CD14-positive monocyte (primary cell): Measurements from ENCODE around the gene SECISBP2. TPM values are rescaled to one million over a fixed set of nuclear protein-coding genes. Genes with fewer than 3 reads are reported as not detected.

ENCODE experiments used
- DNase-seq, 3 donors: peaks; one replicate each; pipeline ENCODE4 v3.0.0-alpha.2; 2011 to 2022
- H2AFZ ChIP-seq: 2 replicates; pipeline ENCODE4 v1.6.0; 2012; ENCODE audit warnings: mild to moderate bottlenecking, low read depth, low read length, inconsistent platforms; ENCODE audit not compliant: insufficient read depth, poor library complexity, severe bottlenecking
- H3K27ac ChIP-seq, 2 donors: 1 replicate in 1 of 2; 2 replicates in 1 of 2; pipeline ENCODE4 v1.5.1; 2012 to 2013; ENCODE audit warnings: low read length in 2 of 2, control low read depth in 1 of 2, inconsistent platforms in 1 of 2, low read depth in 1 of 2, mild to moderate bottlenecking in 1 of 2
- H3K27me3 ChIP-seq, 2 donors: one replicate each; pipeline versions ENCODE4 v1.6.0 to v1.6.1; 2011 to 2013; ENCODE audit warnings: low read length in 2 of 2; ENCODE audit not compliant: control insufficient read depth in 2 of 2, insufficient read depth in 2 of 2
- H3K36me3 ChIP-seq, 2 donors: replicated peaks in 1 of 2; 1 replicate in 1 of 2; 2 replicates in 1 of 2; pipeline versions ENCODE4 v1.5.1 to v1.6.1; 2012 to 2013; ENCODE audit warnings: low read length in 2 of 2, control low read depth in 1 of 2, inconsistent platforms in 1 of 2, mild to moderate bottlenecking in 1 of 2; ENCODE audit not compliant: insufficient read depth in 2 of 2, control insufficient read depth in 1 of 2
- H3K4me1 ChIP-seq, 2 donors: 1 replicate in 1 of 2; 2 replicates in 1 of 2; pipeline versions ENCODE4 v1.5.1 to v1.6.1; 2012 to 2013; ENCODE audit warnings: low read length in 2 of 2, control low read depth in 1 of 2, inconsistent platforms in 1 of 2, mild to moderate bottlenecking in 1 of 2, moderate library complexity in 1 of 2; ENCODE audit not compliant: insufficient read depth in 2 of 2, control insufficient read depth in 1 of 2
- H3K4me2 ChIP-seq: replicated peaks from 2 replicates; pipeline ENCODE3; 2012; ENCODE audit warnings: low read length, moderate library complexity, mild to moderate bottlenecking; ENCODE audit not compliant: poor library complexity, severe bottlenecking; ENCODE audit errors: extremely low read depth
- H3K4me3 ChIP-seq, 3 experiments: fragments of 200-600 bp in 1 of 3; sonication (generic) in 1 of 3; replicated peaks in 1 of 3; 1 replicate in 2 of 3; 2 replicates in 1 of 3; pipeline ENCODE4 v1.5.1; 2011 to 2013; ENCODE audit warnings: low read length in 3 of 3, mild to moderate bottlenecking in 3 of 3, control low read depth in 2 of 3, low read depth in 2 of 3, inconsistent platforms in 1 of 3, moderate library complexity in 1 of 3
- H3K79me2 ChIP-seq: 2 replicates; pipeline ENCODE4 v1.6.0; 2012; ENCODE audit warnings: mild to moderate bottlenecking, control low read depth, inconsistent platforms, low read length, moderate library complexity; ENCODE audit not compliant: insufficient read depth
- H3K9ac ChIP-seq: 2 replicates; pipeline ENCODE4 v1.6.0; 2017; ENCODE audit warnings: low read length, mild to moderate bottlenecking; ENCODE audit not compliant: insufficient read depth, poor library complexity, severe bottlenecking
- H3K9me3 ChIP-seq, 2 donors: replicated peaks in 1 of 2; 1 replicate in 1 of 2; 2 replicates in 1 of 2; pipeline versions ENCODE4 v1.5.1 to v1.6.1; 2012 to 2013; ENCODE audit warnings: low read length in 2 of 2, control low read depth in 1 of 2; ENCODE audit not compliant: control insufficient read depth in 1 of 2, insufficient read depth in 1 of 2
- H4K20me1 ChIP-seq: 2 replicates; pipeline ENCODE4 v1.6.0; 2012; ENCODE audit warnings: mild to moderate bottlenecking, low read length, control low read depth, moderate library complexity; ENCODE audit not compliant: insufficient read depth
- H3K27ac Mint-ChIP-seq, 7 donors: one replicate each; pipeline ENCODE4 v1.8.0; 2020; ENCODE audit warnings: mild to moderate bottlenecking in 7 of 7, mixed read lengths in 7 of 7, moderate library complexity in 6 of 7, inconsistent platforms in 2 of 7
- H3K27me3 Mint-ChIP-seq, 3 donors: one replicate each; pipeline ENCODE4 v1.8.0; 2021 to 2022; ENCODE audit warnings: low read depth in 3 of 3, mild to moderate bottlenecking in 3 of 3, mixed read lengths in 3 of 3, moderate library complexity in 3 of 3, inconsistent platforms in 1 of 3
- H3K36me3 Mint-ChIP-seq, 2 donors: one replicate each; pipeline ENCODE4 v1.8.0; 2020; ENCODE audit warnings: mixed read lengths in 2 of 2, inconsistent platforms in 1 of 2, mild to moderate bottlenecking in 1 of 2
- H3K4me1 Mint-ChIP-seq: one replicate; pipeline ENCODE4 v1.8.0; 2020; ENCODE audit warnings: mild to moderate bottlenecking, mixed read lengths
- H3K4me3 Mint-ChIP-seq, 2 donors: one replicate each; pipeline ENCODE4 v1.8.0; 2020; ENCODE audit warnings: mild to moderate bottlenecking in 2 of 2, mixed read lengths in 2 of 2, moderate library complexity in 1 of 2
- H3K9me3 Mint-ChIP-seq, 7 donors: one replicate each; pipeline ENCODE4 v1.8.0; 2020 to 2022; ENCODE audit warnings: mixed read lengths in 7 of 7, mild to moderate bottlenecking in 6 of 7, moderate library complexity in 6 of 7, inconsistent platforms in 2 of 7
- CTCF ChIP-seq: fragments of 200-600 bp; IDR thresholded peaks from one replicate; pipeline ENCODE4 v1.8.0; 2022; ENCODE audit warnings: antibody characterized with exemption, mild to moderate bottlenecking
- WGBS: methylation state at CpG from one replicate; pipeline ENCODE4 v1.1.5; 2013; ENCODE audit warnings: missing lambda C conversion rate; ENCODE audit not compliant: insufficient coverage; 5-methylcytosine and 5-hydroxymethylcytosine counted together
- intact Hi-C, 2 donors: fragments of 100-400 bp; cut with micrococcal nuclease; formaldehyde crosslinking; loops; one replicate each; pipeline versions ENCODE4 v1.15.0 to v1.15.1; 2023
- polyA plus RNA-seq, 3 donors: library from polyadenylated mRNA; depleted of rRNA in 1 of 3; unstranded in 2 of 3; stranded (reverse) in 1 of 3; fragments of 300-500 nt in 2 of 3; fragments of >200 nt in 1 of 3; fragmentation: Illumina TruSeq in 2 of 3; gene quantifications; 1 replicate in 2 of 3; 2 replicates in 1 of 3; pipeline ENCODE4 v1.2.3, GENCODE V29; 2012 to 2021

Gene SECISBP2
- polyA plus RNA-seq, 3 donors, result 8.6 to 51.4 (median 9.8) TPM

- H3K36me3 ChIP-seq, result peaks cover 89 to 100% of the 10 kb centered on the region in 2 donors
Measured at GRCh38 chr9:89345476-89345875, 27.2 kb downstream of the SECISBP2 start.

GRCh38 chr9:89346696-89347095 lies 28.4 kb downstream of the SECISBP2 start:
- Mint-ChIP-seq H3K36me3 (peaks cover 96 to 99% of the 10 kb centered on the region in 2 donors), H3K27me3 (no peaks in the 10 kb centered on the region), H3K9me3 (peaks cover 0 to 2% (median 0%) of the 10 kb centered on the region in 7 donors), H3K27ac (no peak overlapping the region), H3K4me3 (no peak overlapping the region), H3K4me1 (peaks cover 13% of the 10 kb centered on the region)
- WGBS, result 95% methylated on average over 8 of the region's 9 CpGs
- no peak for DNase-seq
- H3K27me3 ChIP-seq, result no peaks in the 10 kb centered on the region
- no peak overlapping the region for H2AFZ ChIP-seq
- no peaks in the 10 kb centered on the region for H3K9me3 ChIP-seq
- H3K4me3 ChIP-seq, result no peak overlapping the region
- intact Hi-C loops, result no loop called here
- no peak for TF ChIP-seq CTCF
- H3K36me3 ChIP-seq, result peaks cover 86 to 100% of the 10 kb centered on the region in 2 donors
- H3K9ac ChIP-seq, result no peak overlapping the region
- H3K79me2 ChIP-seq, result no peaks in the 10 kb centered on the region
- H3K4me1 ChIP-seq, result peaks cover 9 to 12% of the 10 kb centered on the region in 2 donors
- no peak overlapping the region for H3K27ac ChIP-seq
- H4K20me1 ChIP-seq, result no peaks in the 10 kb centered on the region
- no peak overlapping the region for H3K4me2 ChIP-seq

More at GRCh38 chr9:89345476-89345875, 27.2 kb downstream of the SECISBP2 start:
- Mint-ChIP-seq H3K36me3 (peaks cover 95 to 99% of the 10 kb centered on the region in 2 donors), H3K27me3 (no peaks in the 10 kb centered on the region), H3K4me1 (peaks cover 1% of the 10 kb centered on the region), H3K4me3 (no peak overlapping the region), H3K9me3 (peaks cover 0 to 2% (median 0%) of the 10 kb centered on the region in 7 donors), H3K27ac (peak overlapping the region in 2 of 7 donors; percentile 12 to 51)
- no peak for TF ChIP-seq CTCF
- WGBS, result 90% methylated on average over 4 of the region's 5 CpGs
- H3K27ac ChIP-seq, result no peak overlapping the region
- intact Hi-C loops, result no loop called here
- no peak overlapping the region for H2AFZ ChIP-seq
- no peaks in the 10 kb centered on the region for H4K20me1 ChIP-seq
- H3K27me3 ChIP-seq, result no peaks in the 10 kb centered on the region
- H3K4me3 ChIP-seq, result no peak overlapping the region
- no peaks in the 10 kb centered on the region for H3K9me3 ChIP-seq
- H3K9ac ChIP-seq, result no peak overlapping the region
- no peaks in the 10 kb centered on the region for H3K4me1 ChIP-seq
- no peaks in the 10 kb centered on the region for H3K79me2 ChIP-seq
- no peak overlapping the region for H3K4me2 ChIP-seq
- no peak for DNase-seq
